HCT116 (cell line): ENCODE data around the gene PLD1. TPM values are rescaled to one million over a fixed set of nuclear protein-coding genes. Genes with fewer than 3 reads are reported as not detected.

Experiments
- ATAC-seq: fragments of 200-7000 bp; cut with Tn5 transposase; 2 replicates; pipeline ENCODE4 v1.9.1; 2020; ENCODE audit warnings: mild to moderate bottlenecking, moderate library complexity
- BruUV-seq: library from RNA; stranded (reverse); fragments of 400-500 nt; replicated peaks from 2 replicates; lab custom pipeline; 2021; lab: Mats Ljungman, UMichigan
- CTCF ChIA-PET: fragments of 300-600 bp; sonication (Branson Sonifier 250); formaldehyde crosslinking; loops from one replicate; lab custom pipeline; 2021; ENCODE audit warnings: antibody characterized with exemption; lab: Charles Lee
- POLR2A ChIA-PET: fragments of 300-600, 350-600 bp; sonication (Branson Sonifier 250); formaldehyde crosslinking; loops from one replicate; lab custom pipeline; 2021; ENCODE audit warnings: antibody characterized with exemption; lab: Charles Lee
- RAD21 ChIA-PET, 2 experiments: fragments of 300-600 bp; sonication (Branson Sonifier 250); formaldehyde crosslinking; loops; one replicate each; lab custom pipeline; 2023; ENCODE audit warnings: low total read pairs in 2 of 2; ENCODE audit not compliant: uncharacterized antibody in 2 of 2, unreplicated experiment in 2 of 2, low non-redundant PET in 1 of 2; lab: Charles Lee
- DNase-seq: peaks from one replicate; pipeline ENCODE4 v3.0.0-alpha.2; 2010; ENCODE audit warnings: low read depth, low spot score
- H2AFZ ChIP-seq: fragments of 200-600 bp; shearing (Covaris generic), sonication (generic); 2 replicates; pipeline ENCODE4 v1.6.1; 2017; ENCODE audit warnings: low read depth, mixed run types, mixed read lengths, antibody characterized with exemption, low read length; ENCODE audit not compliant: poor library complexity, severe bottlenecking
- H3K27ac ChIP-seq: 2 replicates; pipeline ENCODE4 v1.5.1; 2012; ENCODE audit warnings: low read depth, low read length
- H3K27me3 ChIP-seq: fragments of 200-600 bp; sonication (generic); 2 replicates; pipeline ENCODE4 v1.6.1; 2016; ENCODE audit warnings: mixed run types, low read length, mixed read lengths; ENCODE audit not compliant: insufficient read depth
- H3K36me3 ChIP-seq, 2 experiments: fragments of 200-500 bp in 1 of 2; fragments of 200-600 bp in 1 of 2; sonication (Bioruptor generic) in 1 of 2; sonication (generic) in 1 of 2; 2 replicates each; pipeline versions ENCODE4 v1.5.1 to v1.6.1; 2014 to 2016; ENCODE audit warnings: low read length in 2 of 2, inconsistent platforms in 1 of 2, mixed read lengths in 1 of 2, mixed run types in 1 of 2; ENCODE audit not compliant: insufficient read depth in 2 of 2, control insufficient read depth in 1 of 2
- H3K4me1 ChIP-seq, 2 experiments: fragments of 200-600 bp in 1 of 2; sonication (generic) in 1 of 2; 2 replicates each; pipeline versions ENCODE4 v1.5.1 to v1.6.1; 2012 to 2017; ENCODE audit warnings: low read length in 2 of 2, inconsistent platforms in 1 of 2, mild to moderate bottlenecking in 1 of 2, mixed read lengths in 1 of 2, mixed run types in 1 of 2, moderate library complexity in 1 of 2; ENCODE audit not compliant: insufficient read depth in 2 of 2, control insufficient read depth in 1 of 2
- H3K4me2 ChIP-seq: fragments of 200-600 bp; sonication (generic); 2 replicates; pipeline ENCODE4 v1.6.1; 2017; ENCODE audit warnings: mixed run types, low read length, mixed read lengths
- H3K4me3 ChIP-seq, 2 experiments: fragments of 200-600 bp in 1 of 2; sonication (generic) in 1 of 2; replicated peaks in 1 of 2; 2 replicates each; pipeline ENCODE4 v1.5.1; 2011 to 2016; ENCODE audit warnings: low read length in 2 of 2, control low read depth in 1 of 2, low read depth in 1 of 2, mild to moderate bottlenecking in 1 of 2, mixed read lengths in 1 of 2, mixed run types in 1 of 2
- H3K79me2 ChIP-seq: fragments of 200-600 bp; sonication (generic); 2 replicates; pipeline ENCODE4 v1.6.1; 2017; ENCODE audit warnings: mild to moderate bottlenecking, mixed run types, low read length, moderate library complexity, mixed read lengths; ENCODE audit not compliant: insufficient read depth
- H3K9ac ChIP-seq: fragments of 200-600 bp; sonication (generic); 2 replicates; pipeline ENCODE4 v1.6.1; 2016; ENCODE audit warnings: low read length, mixed read lengths
- H3K9me2 ChIP-seq: fragments of 200-600 bp; sonication (generic), shearing (Covaris generic); 2 replicates; pipeline ENCODE4 v1.6.1; 2017; ENCODE audit warnings: mixed run types, mild to moderate bottlenecking, moderate library complexity; ENCODE audit not compliant: insufficient read depth
- H3K9me3 ChIP-seq, 2 experiments: fragments of 200-500 bp in 1 of 2; fragments of 200-600 bp in 1 of 2; sonication (Bioruptor generic) in 1 of 2; sonication (generic) in 1 of 2; 2 replicates each; pipeline ENCODE4 v1.6.1; 2014 to 2017; ENCODE audit warnings: low read length in 2 of 2, mixed read lengths in 2 of 2, inconsistent platforms in 1 of 2, low read depth in 1 of 2, mild to moderate bottlenecking in 1 of 2, mixed run types in 1 of 2, moderate library complexity in 1 of 2; ENCODE audit not compliant: control insufficient read depth in 1 of 2, insufficient read depth in 1 of 2
- H4K20me1 ChIP-seq: fragments of 200-600 bp; sonication (generic), shearing (Covaris generic); 2 replicates; pipeline ENCODE4 v1.6.1; 2017; ENCODE audit warnings: mixed run types, mild to moderate bottlenecking, moderate library complexity; ENCODE audit not compliant: insufficient read depth
- CBX3 ChIP-seq: IDR thresholded peaks from 2 replicates; pipeline ENCODE4 v1.6.1; 2012; ENCODE audit warnings: low read depth
- EGR1 ChIP-seq: IDR thresholded peaks from 2 replicates; pipeline ENCODE4 v1.6.1; 2012; ENCODE audit warnings: low read depth
- EZH2 ChIP-seq: fragments of 200-600 bp; sonication (generic); IDR thresholded peaks from 2 replicates; pipeline ENCODE4 v1.6.1; 2017; ENCODE audit warnings: antibody characterized with exemption, mixed run types
- EZH2phosphoT487 ChIP-seq: fragments of 200-600 bp; IDR thresholded peaks from 2 replicates; pipeline ENCODE4 v1.6.1; 2018; ENCODE audit warnings: antibody characterized with exemption, borderline replicate concordance
- RAD21 ChIP-seq: IDR thresholded peaks from 2 replicates; pipeline ENCODE4 v1.6.1; 2012; ENCODE audit warnings: low read depth, mild to moderate bottlenecking
- SRF ChIP-seq: IDR thresholded peaks from 2 replicates; pipeline ENCODE4 v1.6.1; 2012; ENCODE audit warnings: low read depth
- ZFX ChIP-seq: fragments of 450-650 bp; IDR thresholded peaks from 2 replicates; pipeline ENCODE4 v1.6.1; 2017
- ZNF274 ChIP-seq: fragments of 200-500 bp; sonication (Bioruptor generic); IDR thresholded peaks from 2 replicates; pipeline ENCODE4 v1.6.1; 2014; ENCODE audit warnings: mild to moderate bottlenecking, low read depth, low read length, inconsistent platforms
- intact Hi-C: fragments of 100-400 bp; cut with micrococcal nuclease; formaldehyde crosslinking; loops from 2 replicates; pipeline ENCODE4 v1.10.0; 2022
- total RNA-seq: library from RNA; stranded (reverse); gene quantifications from one replicate; pipeline ENCODE4 v1.2.1, GENCODE V29; 2021; ENCODE audit not compliant: unreplicated experiment
- TF ChIP-seq, protein P1 (sequence below), 3 experiments: fragments of 200-600 bp in 1 of 3; sonication (generic) in 1 of 3; IDR thresholded peaks in 2 of 3; conservative IDR thresholded peaks in 1 of 3; 2 replicates each; pipeline ENCODE4 v1.5.1; 2012 to 2017; ENCODE audit warnings: low read depth in 2 of 3, low read length in 2 of 3, antibody characterized with exemption in 1 of 3, borderline replicate concordance in 1 of 3, control low read depth in 1 of 3, mild to moderate bottlenecking in 1 of 3, mixed read lengths in 1 of 3, mixed run types in 1 of 3, moderate library complexity in 1 of 3; ENCODE audit not compliant: insufficient read depth in 1 of 3
- TF ChIP-seq, protein P2 (sequence below): IDR thresholded peaks from 2 replicates; pipeline ENCODE4 v1.6.1; 2011; ENCODE audit warnings: mild to moderate bottlenecking, low read length, moderate library complexity; ENCODE audit not compliant: insufficient replicate concordance; ENCODE audit errors: extremely low read depth
- TF ChIP-seq, protein P3 (sequence below): IDR thresholded peaks from 2 replicates; pipeline ENCODE4 v1.6.1; 2012

PLD1 gene
- total RNA-seq, 1 experiment from 2014 or later = 8.4 TPM

DNA sequence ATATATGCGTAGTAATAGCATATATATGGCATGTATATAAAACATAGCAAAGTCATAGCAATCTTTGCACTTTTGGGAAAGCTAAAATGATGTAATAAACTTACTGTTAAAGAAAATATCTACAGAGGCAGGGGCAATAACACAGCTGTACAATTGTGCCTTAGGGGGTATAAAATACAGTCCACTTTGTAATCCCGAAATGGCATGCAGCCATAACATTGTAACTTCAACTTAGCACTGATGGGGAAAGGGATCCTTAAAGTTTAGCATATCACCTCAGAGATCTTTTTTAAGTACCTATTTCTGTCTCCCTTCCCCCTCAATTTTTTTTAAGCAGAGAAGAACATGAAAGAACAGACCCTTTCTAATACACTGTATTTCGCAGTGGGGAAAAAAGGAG is 40.8 kb downstream of the PLD1 start:
- RAD21 ChIA-PET = no interaction called here
- POLR2A ChIA-PET = no interaction called here
- H3K79me2 ChIP-seq = no peaks in the 10 kb centered on the region
- 0 out of 4 replicates have a peak, but pooled peaks cover 0 to 5% of the 10 kb centered on the region in 2 experiments for H3K4me1 ChIP-seq
- DNase-seq (no peak), ATAC-seq (no peak)
- H3K36me3 ChIP-seq = no peaks in the 10 kb centered on the region
- no peaks in the 10 kb centered on the region for H3K9me3 ChIP-seq
- H3K4me2 ChIP-seq = no peak overlapping the region
- no peak overlapping the region for H2AFZ ChIP-seq
- H3K27me3 ChIP-seq = no peaks in the 10 kb centered on the region
- H3K9ac ChIP-seq = no peak overlapping the region
- no peaks in the 10 kb centered on the region for H3K9me2 ChIP-seq
- intact Hi-C loops = no loop called here
- no peak overlapping the region for H3K27ac ChIP-seq
- CTCF ChIA-PET = interaction anchor here (3.7 kb wide), 1 partner anchor 806 kb away, joined by 56 read pairs; no protein-coding TSS in a partner anchor
- no TSS peak for BruUV-seq
- no peak overlapping the region for H3K4me3 ChIP-seq
- no peaks in the 10 kb centered on the region for H4K20me1 ChIP-seq
- TF ChIP-seq CBX3 = no peak
- TF ChIP-seq, protein P1, sequence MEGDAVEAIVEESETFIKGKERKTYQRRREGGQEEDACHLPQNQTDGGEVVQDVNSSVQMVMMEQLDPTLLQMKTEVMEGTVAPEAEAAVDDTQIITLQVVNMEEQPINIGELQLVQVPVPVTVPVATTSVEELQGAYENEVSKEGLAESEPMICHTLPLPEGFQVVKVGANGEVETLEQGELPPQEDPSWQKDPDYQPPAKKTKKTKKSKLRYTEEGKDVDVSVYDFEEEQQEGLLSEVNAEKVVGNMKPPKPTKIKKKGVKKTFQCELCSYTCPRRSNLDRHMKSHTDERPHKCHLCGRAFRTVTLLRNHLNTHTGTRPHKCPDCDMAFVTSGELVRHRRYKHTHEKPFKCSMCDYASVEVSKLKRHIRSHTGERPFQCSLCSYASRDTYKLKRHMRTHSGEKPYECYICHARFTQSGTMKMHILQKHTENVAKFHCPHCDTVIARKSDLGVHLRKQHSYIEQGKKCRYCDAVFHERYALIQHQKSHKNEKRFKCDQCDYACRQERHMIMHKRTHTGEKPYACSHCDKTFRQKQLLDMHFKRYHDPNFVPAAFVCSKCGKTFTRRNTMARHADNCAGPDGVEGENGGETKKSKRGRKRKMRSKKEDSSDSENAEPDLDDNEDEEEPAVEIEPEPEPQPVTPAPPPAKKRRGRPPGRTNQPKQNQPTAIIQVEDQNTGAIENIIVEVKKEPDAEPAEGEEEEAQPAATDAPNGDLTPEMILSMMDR (IDR thresholded peaks at IDR 0.05 in 2 of 3, conservative IDR thresholded peaks at IDR 0.05 in 1 of 3; ENCODE audit: borderline replicate concordance in 1 of 3, insufficient read depth in 1 of 3, low read depth in 2 of 3, low read length in 2 of 3) = no peak
- TF ChIP-seq EZH2 = no peak
- no peak for TF ChIP-seq RAD21
- no peak for TF ChIP-seq EGR1
- TF ChIP-seq SRF = no peak
- TF ChIP-seq EZH2phosphoT487 = no peak
- TF ChIP-seq ZFX = no peak
- TF ChIP-seq, protein P2, sequence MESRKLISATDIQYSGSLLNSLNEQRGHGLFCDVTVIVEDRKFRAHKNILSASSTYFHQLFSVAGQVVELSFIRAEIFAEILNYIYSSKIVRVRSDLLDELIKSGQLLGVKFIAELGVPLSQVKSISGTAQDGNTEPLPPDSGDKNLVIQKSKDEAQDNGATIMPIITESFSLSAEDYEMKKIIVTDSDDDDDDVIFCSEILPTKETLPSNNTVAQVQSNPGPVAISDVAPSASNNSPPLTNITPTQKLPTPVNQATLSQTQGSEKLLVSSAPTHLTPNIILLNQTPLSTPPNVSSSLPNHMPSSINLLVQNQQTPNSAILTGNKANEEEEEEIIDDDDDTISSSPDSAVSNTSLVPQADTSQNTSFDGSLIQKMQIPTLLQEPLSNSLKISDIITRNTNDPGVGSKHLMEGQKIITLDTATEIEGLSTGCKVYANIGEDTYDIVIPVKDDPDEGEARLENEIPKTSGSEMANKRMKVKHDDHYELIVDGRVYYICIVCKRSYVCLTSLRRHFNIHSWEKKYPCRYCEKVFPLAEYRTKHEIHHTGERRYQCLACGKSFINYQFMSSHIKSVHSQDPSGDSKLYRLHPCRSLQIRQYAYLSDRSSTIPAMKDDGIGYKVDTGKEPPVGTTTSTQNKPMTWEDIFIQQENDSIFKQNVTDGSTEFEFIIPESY = no peak
- TF ChIP-seq, protein P3, sequence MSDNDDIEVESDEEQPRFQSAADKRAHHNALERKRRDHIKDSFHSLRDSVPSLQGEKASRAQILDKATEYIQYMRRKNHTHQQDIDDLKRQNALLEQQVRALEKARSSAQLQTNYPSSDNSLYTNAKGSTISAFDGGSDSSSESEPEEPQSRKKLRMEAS = no peak
- no peak for TF ChIP-seq ZNF274
